Large intestine (tissue), 3 donors: Measurements from ENCODE around the gene FLT3LG. TPM values are rescaled to one million over a fixed set of nuclear protein-coding genes. Genes with fewer than 3 reads are reported as not detected.

ENCODE experiments used
- DNase-seq, 2 donors: peaks; one replicate each; pipeline versions ENCODE4 v3.0.0 to v3.0.0-alpha.2; 2013
- H3K27ac ChIP-seq: one replicate; pipeline ENCODE4 v1.5.1; 2013; ENCODE audit warnings: low read length
- H3K27me3 ChIP-seq: 2 replicates; pipeline ENCODE4 v1.6.1; 2013; ENCODE audit warnings: low read length; ENCODE audit not compliant: control insufficient read depth, insufficient read depth
- H3K36me3 ChIP-seq: 2 replicates; pipeline ENCODE4 v1.6.1; 2013; ENCODE audit warnings: low read length; ENCODE audit not compliant: control insufficient read depth, insufficient read depth
- H3K4me1 ChIP-seq: one replicate; pipeline ENCODE4 v1.6.1; 2013; ENCODE audit warnings: low read length; ENCODE audit not compliant: control insufficient read depth, insufficient read depth
- H3K4me3 ChIP-seq: one replicate; pipeline ENCODE4 v1.5.1; 2013; ENCODE audit warnings: low read length
- H3K9me3 ChIP-seq: one replicate; pipeline ENCODE4 v1.6.1; 2013; ENCODE audit warnings: mild to moderate bottlenecking, low read depth, low read length, moderate library complexity; ENCODE audit not compliant: control insufficient read depth
- WGBS: methylation state at CpG from one replicate; pipeline ENCODE4 v1.1.5; 2013; ENCODE audit warnings: low lambda C conversion rate; ENCODE audit not compliant: insufficient coverage; 5-methylcytosine and 5-hydroxymethylcytosine counted together
- polyA plus RNA-seq: library from polyadenylated mRNA; unstranded; fragments of 120-200 nt; gene quantifications from one replicate; pipeline ENCODE4 v1.2.1, GENCODE V29; 2013

The FLT3LG gene
- polyA plus RNA-seq, 1 donor: 6.6 TPM

DNA sequence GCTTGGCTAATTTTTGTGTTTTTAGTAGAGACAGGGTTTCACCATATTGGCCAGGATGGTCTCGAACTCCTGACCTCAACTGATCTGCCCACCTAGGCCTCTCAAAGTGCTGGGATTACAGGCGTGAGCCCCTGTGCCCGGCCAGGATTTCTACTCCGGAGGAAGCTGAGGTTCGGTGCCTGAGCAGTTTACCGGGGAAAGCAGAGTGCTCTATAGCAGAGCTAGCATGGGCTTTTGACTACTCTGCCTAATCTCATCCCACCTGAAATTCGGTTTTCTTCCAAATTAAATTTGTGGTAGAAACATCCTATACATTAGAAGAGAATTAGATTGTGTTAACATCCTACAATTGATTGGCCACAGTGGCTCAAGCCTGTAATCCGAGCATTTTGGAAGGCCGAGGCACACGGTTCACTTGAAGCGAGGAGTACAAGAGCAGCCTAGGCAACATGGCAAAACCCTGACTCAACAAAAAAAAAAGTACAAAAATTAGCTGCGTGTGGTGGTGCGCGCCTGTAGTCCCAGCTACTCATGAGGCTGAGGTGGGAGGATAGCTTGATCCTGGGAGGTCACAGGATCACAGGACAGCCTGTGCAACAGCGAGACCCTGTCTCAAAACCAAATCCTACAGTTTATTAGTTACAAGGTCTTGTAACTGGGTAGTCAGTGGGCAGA, 15.0 kb downstream of the FLT3LG start:
- no peak for DNase-seq

DNA sequence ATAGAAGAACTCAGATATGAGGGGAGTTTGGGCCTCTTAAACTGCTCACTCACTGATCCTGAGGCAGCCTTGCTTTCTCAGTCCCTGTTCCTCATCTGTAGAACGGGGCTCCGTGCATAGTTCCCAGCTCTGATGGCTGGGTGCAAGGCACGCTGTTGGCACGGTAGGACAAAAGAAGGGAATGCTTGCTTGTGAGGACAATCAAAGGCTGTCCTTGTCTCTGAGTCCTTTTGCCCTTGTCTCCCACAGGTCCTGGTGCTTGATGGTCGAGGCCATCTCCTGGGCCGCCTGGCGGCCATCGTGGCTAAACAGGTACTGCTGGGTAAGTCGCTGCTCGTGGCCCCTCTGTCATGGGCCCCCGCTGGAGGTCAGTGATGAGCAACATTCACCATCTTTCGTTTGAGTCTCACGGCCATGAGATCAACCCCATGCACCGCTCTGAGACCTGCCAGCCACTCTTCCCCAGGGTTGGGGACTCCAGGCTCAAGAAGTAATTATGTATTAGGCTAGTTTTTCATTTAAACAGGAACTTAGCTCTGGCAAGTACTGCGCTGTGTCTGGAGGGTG, 15.7 kb downstream of the FLT3LG start:
- WGBS: 25% methylated on average over 4 of the region's 15 CpGs
- Histone ChIP-seq H3K9me3 (no peaks in the 10 kb centered on the region), H3K36me3 (peaks cover 42% of the 10 kb centered on the region), H3K4me1 (peaks cover 40% of the 10 kb centered on the region), H3K4me3 (peak overlapping the region; percentile 99), H3K27ac (peak overlapping the region; percentile 83), H3K27me3 (no peaks in the 10 kb centered on the region)
- DNase-seq: no peak

More for the DNA sequence above, 15.0 kb downstream of the FLT3LG start:
- Histone ChIP-seq H3K36me3 (peaks cover 42% of the 10 kb centered on the region), H3K27ac (peak overlapping the region; percentile 83), H3K4me1 (peaks cover 40% of the 10 kb centered on the region), H3K9me3 (no peaks in the 10 kb centered on the region), H3K27me3 (no peaks in the 10 kb centered on the region), H3K4me3 (peak overlapping the region; percentile 99)
- WGBS: no CpG with 5 or more reads among the region's 15 CpGs

DNA sequence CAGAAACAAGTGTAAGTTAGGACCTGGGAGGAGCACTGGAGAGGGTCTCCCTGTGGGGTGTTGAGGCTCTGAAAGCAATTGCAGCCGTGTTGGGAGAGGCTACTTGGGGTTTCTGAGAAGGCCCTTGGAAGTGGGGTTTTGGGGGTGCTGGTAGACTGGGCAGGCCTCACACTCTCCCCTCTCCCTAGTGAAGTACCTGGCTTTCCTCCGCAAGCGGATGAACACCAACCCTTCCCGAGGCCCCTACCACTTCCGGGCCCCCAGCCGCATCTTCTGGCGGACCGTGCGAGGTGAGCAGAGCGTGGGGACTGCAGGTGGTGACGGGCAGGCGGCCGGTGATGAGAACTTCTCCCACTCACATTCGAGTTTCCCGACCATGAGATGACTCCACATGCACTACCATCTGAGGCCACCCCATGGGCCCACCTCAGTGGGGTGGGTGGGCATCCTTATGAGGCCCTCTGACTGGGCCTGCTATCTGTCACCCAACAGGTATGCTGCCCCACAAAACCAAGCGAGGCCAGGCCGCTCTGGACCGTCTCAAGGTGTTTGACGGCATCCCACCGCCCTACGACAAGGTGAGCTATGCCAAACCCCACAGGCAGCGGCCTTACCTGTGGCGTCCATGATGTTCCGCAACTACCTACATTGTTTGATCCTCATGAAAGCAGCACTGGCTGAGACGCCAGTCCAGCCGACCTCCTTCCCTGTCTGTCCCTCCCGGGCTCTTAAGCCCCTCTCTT, 16.4 kb downstream of the FLT3LG start:
- no peak overlapping the region for H3K4me3 ChIP-seq
- WGBS: no CpG with 5 or more reads among the region's 27 CpGs
- no peaks in the 10 kb centered on the region for H3K27me3 ChIP-seq
- peak overlapping the region; percentile 83 for H3K27ac ChIP-seq
- no peak for DNase-seq
- H3K36me3 ChIP-seq: peaks cover 42% of the 10 kb centered on the region
- no peaks in the 10 kb centered on the region for H3K9me3 ChIP-seq
- peaks cover 40% of the 10 kb centered on the region for H3K4me1 ChIP-seq

DNA sequence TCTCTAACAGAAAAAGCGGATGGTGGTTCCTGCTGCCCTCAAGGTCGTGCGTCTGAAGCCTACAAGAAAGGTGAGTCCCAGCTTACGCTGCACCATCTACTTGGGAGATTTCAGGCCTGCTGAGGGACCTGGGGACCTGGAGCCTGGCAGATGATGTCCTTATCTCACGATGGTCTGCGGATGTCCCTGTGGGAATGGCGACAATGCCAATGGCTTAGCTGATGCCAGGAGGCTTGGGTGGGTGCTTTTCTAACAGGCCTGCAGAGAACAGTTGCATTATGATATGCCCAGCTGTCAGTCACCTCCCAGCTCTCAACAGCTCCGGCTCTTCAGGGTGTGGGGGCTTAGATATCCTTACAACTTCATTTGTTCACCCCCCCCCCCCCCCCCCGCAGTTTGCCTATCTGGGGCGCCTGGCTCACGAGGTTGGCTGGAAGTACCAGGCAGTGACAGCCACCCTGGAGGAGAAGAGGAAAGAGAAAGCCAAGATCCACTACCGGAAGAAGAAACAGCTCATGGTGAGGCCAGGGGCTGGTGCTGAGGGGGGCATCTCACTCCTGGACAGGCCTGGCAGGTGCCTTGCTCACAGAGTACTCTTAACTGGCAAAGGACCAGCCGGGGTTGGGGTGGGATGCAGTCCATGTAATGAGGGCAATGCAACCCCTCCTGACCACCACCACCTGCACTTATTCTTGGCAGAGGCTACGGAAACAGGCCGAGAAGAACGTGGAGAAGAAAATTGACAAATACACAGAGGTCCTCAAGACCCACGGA, 17.2 kb downstream of the FLT3LG start:
- Histone ChIP-seq H3K27me3 (no peaks in the 10 kb centered on the region), H3K4me1 (peaks cover 40% of the 10 kb centered on the region), H3K36me3 (peaks cover 42% of the 10 kb centered on the region), H3K4me3 (no peak overlapping the region), H3K9me3 (no peaks in the 10 kb centered on the region), H3K27ac (peak overlapping the region; percentile 83)
- no peak for DNase-seq
- WGBS: no CpG with 5 or more reads among the region's 17 CpGs

DNA sequence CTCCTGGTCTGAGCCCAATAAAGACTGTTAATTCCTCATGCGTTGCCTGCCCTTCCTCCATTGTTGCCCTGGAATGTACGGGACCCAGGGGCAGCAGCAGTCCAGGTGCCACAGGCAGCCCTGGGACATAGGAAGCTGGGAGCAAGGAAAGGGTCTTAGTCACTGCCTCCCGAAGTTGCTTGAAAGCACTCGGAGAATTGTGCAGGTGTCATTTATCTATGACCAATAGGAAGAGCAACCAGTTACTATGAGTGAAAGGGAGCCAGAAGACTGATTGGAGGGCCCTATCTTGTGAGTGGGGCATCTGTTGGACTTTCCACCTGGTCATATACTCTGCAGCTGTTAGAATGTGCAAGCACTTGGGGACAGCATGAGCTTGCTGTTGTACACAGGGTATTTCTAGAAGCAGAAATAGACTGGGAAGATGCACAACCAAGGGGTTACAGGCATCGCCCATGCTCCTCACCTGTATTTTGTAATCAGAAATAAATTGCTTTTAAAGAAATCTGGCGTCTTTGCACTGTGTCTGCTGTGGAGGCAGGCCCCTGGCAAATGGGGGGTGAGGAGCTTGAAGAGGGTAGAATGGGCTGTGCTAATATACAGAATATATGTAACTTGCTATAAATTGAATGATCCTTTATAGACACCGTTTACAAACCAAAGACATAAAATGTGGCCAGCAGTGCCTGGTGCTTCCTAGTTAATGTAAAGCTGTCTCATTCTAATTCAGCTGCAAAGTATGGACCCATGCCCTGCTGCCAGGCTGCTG, 18.0 kb downstream of the FLT3LG start:
- no CpG with 5 or more reads among the region's 7 CpGs for WGBS
- Histone ChIP-seq H3K9me3 (no peaks in the 10 kb centered on the region), H3K4me3 (no peak overlapping the region), H3K27me3 (no peaks in the 10 kb centered on the region), H3K27ac (peak overlapping the region; percentile 49), H3K4me1 (peaks cover 40% of the 10 kb centered on the region), H3K36me3 (peaks cover 42% of the 10 kb centered on the region)
- DNase-seq: peak; percentile 81 to 89

DNA sequence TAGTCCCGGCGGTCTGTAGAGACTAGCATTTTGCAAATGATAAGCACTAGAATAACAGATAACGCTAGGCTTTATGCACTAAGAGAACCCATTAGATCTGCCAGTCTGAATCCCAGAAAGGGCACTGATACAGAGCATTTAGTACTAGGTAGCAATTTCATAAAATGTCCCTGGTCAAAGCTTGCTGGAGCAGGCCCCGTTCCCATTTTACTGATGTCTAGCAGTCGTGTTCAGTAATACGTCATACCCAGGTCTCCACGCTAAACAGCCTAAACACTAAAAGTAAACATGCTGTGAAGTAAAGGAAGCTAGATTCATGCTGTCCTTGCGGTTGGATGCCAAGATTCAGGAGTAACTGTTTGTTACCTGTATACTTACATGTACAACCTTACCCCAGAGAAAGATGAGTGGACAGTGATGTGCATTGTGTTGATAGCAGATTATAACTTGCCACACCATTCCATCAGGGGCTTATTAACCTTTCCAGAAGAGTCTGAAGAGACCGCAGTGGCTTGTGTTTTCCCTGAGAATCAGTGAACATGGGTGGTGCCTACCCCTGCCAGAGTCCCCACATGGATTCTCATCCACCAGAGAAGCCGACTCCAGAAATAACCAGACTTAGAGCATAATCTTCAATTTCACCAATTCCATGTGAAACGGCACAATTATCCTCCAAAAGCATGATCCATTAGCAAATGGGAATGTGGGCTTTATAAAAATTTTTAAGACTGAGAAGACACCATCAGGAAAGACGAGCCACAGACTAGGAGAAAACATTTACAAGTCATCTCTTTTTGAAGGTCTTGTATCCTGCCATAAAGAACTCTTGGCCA, 18.8 kb downstream of the FLT3LG start:
- no CpG with 5 or more reads among the region's 12 CpGs for WGBS
- peaks cover 48% of the 10 kb centered on the region for H3K36me3 ChIP-seq

DNA sequence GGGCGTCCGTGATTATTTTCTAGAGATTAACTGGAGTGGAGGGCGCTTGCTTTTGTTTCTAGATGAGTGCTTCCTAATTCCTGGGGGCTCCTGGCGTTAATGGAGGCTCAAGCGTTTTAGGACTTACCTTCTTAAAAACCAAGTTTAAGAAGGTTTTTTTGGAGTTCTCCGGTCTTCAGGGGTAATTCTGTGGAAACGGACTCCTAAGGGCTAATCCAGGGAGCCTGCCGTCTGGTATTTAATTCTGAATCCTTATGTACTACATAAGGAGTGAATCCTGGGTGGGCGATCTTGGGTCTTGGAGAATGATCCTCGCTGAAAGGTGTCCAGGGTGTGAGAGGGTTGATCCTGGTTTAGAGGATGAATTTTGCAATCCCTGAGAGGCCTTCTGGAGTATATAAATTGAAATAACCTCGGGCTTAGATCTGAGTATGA, 22.6 kb downstream of the FLT3LG start:
- WGBS: 0% methylated on average over 1 of the region's 11 CpGs
- Histone ChIP-seq H3K27ac (peak overlapping the region; percentile 80), H3K4me3 (peak overlapping the region; percentile 70), H3K9me3 (no peaks in the 10 kb centered on the region), H3K27me3 (no peaks in the 10 kb centered on the region), H3K4me1 (peaks cover 51% of the 10 kb centered on the region), H3K36me3 (peaks cover 41% of the 10 kb centered on the region)
- DNase-seq: no peak

More for the DNA sequence above, 18.8 kb downstream of the FLT3LG start:
- no peak overlapping the region for H3K4me3 ChIP-seq
- no peak for DNase-seq
- H3K27me3 ChIP-seq: no peaks in the 10 kb centered on the region
- H3K9me3 ChIP-seq: no peaks in the 10 kb centered on the region
- H3K4me1 ChIP-seq: peaks cover 46% of the 10 kb centered on the region
- H3K27ac ChIP-seq: peak overlapping the region; percentile 4

DNA sequence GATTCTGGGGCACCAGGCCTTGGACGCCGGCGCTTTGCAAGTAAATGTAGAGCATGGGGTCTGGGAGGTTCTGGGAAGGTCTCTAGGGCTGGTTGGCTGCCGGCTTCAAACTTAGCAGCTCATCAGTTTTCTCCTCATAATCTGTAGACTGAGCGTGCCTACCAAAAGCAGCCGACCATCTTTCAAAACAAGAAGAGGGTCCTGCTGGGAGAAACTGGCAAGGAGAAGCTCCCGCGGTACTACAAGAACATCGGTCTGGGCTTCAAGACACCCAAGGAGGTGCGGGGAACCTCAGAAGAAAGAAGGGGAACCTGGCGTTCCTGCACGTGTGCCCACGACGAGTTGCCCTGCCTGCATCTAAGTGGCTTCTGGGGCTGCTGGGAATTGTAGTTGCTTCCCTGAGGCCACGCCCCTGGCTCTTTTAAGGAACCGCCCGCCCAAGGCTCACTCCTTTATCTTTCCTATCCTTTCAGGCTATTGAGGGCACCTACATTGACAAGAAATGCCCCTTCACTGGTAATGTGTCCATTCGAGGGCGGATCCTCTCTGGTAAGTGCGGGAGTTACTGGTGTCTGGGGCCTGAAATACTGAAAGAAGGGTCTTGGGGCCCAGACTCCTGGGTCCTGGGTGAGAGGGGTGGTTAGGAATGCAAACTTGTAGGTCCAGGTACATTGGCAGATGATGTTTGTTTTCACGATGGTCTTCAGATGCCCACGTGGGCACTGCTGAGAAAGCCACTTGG, 23.2 kb downstream of the FLT3LG start:
- H3K4me3 ChIP-seq: peak overlapping the region; percentile 70
- H3K27ac ChIP-seq: peak overlapping the region; percentile 80
- H3K4me1 ChIP-seq: peaks cover 49% of the 10 kb centered on the region
- peak; percentile 51 to 73 for DNase-seq
- H3K9me3 ChIP-seq: no peaks in the 10 kb centered on the region
- WGBS: 0% methylated on average over 1 of the region's 22 CpGs
- H3K27me3 ChIP-seq: no peaks in the 10 kb centered on the region
- H3K36me3 ChIP-seq: peaks cover 37% of the 10 kb centered on the region

DNA sequence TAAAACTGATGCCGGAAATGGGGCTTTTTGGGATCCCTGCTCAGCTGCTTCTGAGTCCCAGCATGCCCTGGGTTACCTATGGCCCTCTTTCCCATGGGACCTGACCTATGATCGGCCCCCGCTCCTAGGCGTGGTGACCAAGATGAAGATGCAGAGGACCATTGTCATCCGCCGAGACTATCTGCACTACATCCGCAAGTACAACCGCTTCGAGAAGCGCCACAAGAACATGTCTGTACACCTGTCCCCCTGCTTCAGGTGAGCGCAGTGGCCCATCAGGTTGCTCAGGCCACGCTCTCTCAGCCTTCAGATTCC, 23.7 kb downstream of the FLT3LG start:
- Histone ChIP-seq H3K9me3 (no peaks in the 10 kb centered on the region), H3K27me3 (no peaks in the 10 kb centered on the region), H3K27ac (no peak overlapping the region), H3K4me3 (peak overlapping the region; percentile 70), H3K4me1 (peaks cover 48% of the 10 kb centered on the region), H3K36me3 (peaks cover 31% of the 10 kb centered on the region)
- no peak for DNase-seq
- WGBS: 100% methylated on average over 1 of the region's 12 CpGs
